Prostate gland (tissue), 2 donors: ENCODE results near the gene PDZD4. TPM values are rescaled to one million over a fixed set of nuclear protein-coding genes. Genes with fewer than 3 reads are reported as not detected.

Source experiments
- DNase-seq: peaks from one replicate; pipeline ENCODE4 v3.0.0-alpha.2; 2019; ENCODE audit warnings: low spot score
- H3K27ac ChIP-seq, 2 donors: fragments of 200-600 bp; sonication (generic); 2 replicates each; pipeline ENCODE4 v1.5.1; 2017 to 2019
- H3K27me3 ChIP-seq: fragments of 200-600 bp; sonication (generic); replicated peaks from 2 replicates; pipeline ENCODE4 v1.5.1; 2019; ENCODE audit not compliant: insufficient read depth
- H3K36me3 ChIP-seq, 2 donors: fragments of 200-600 bp; sonication (generic); 1 replicate in 1 of 2; 2 replicates in 1 of 2; pipeline versions ENCODE4 v1.5.1 to v1.8.1; 2017 to 2019
- H3K4me1 ChIP-seq: fragments of 200-600 bp; sonication (generic); replicated peaks from 2 replicates; pipeline ENCODE4 v1.5.1; 2019
- H3K4me3 ChIP-seq, 2 donors: fragments of 200-600 bp; sonication (generic); 2 replicates each; pipeline ENCODE4 v1.5.1; 2017 to 2019
- H3K9me3 ChIP-seq: fragments of 200-600 bp; sonication (generic); 2 replicates; pipeline ENCODE4 v1.5.1; 2017
- POLR2A ChIP-seq: fragments of 450-650 bp; IDR thresholded peaks from one replicate; pipeline ENCODE4 v1.6.1; 2016; ENCODE audit warnings: antibody characterized with exemption, mild to moderate bottlenecking
- POLR2AphosphoS5 ChIP-seq: sonication (generic); formaldehyde crosslinking; IDR thresholded peaks from one replicate; pipeline ENCODE4 v1.6.1; 2017; ENCODE audit warnings: antibody characterized with exemption
- WGBS: methylation state at CpG from one replicate; pipeline ENCODE4 v1.1.5; 2018; 5-methylcytosine and 5-hydroxymethylcytosine counted together
- intact Hi-C: fragments of 100-400 bp; cut with DNase I; formaldehyde crosslinking; loops from one replicate; pipeline ENCODE4 v1.14.2; 2022
- total RNA-seq, 2 donors: library from RNA; depleted of rRNA; stranded (reverse); fragments of >200 nt; gene quantifications; one replicate each; pipeline ENCODE4 v1.1.0, GENCODE V29; 2016
- TF ChIP-seq, protein P1 (sequence below), 4 experiments: fragments of 200-600 bp in 2 of 4; fragments of 450-650 bp in 2 of 4; sonication (generic) in 2 of 4; IDR thresholded peaks; 1 replicate in 3 of 4; 2 replicates in 1 of 4; pipeline ENCODE4 v1.5.1; 2016 to 2019; ENCODE audit warnings: antibody characterized with exemption in 4 of 4, mild to moderate bottlenecking in 2 of 4, moderate library complexity in 2 of 4

Gene PDZD4
- total RNA-seq, 2 donors from 2014 or later = 7.2 to 16.8 TPM

- TF ChIP-seq POLR2AphosphoS5 (no peak), POLR2A (no peak)
- TF ChIP-seq, protein P1, sequence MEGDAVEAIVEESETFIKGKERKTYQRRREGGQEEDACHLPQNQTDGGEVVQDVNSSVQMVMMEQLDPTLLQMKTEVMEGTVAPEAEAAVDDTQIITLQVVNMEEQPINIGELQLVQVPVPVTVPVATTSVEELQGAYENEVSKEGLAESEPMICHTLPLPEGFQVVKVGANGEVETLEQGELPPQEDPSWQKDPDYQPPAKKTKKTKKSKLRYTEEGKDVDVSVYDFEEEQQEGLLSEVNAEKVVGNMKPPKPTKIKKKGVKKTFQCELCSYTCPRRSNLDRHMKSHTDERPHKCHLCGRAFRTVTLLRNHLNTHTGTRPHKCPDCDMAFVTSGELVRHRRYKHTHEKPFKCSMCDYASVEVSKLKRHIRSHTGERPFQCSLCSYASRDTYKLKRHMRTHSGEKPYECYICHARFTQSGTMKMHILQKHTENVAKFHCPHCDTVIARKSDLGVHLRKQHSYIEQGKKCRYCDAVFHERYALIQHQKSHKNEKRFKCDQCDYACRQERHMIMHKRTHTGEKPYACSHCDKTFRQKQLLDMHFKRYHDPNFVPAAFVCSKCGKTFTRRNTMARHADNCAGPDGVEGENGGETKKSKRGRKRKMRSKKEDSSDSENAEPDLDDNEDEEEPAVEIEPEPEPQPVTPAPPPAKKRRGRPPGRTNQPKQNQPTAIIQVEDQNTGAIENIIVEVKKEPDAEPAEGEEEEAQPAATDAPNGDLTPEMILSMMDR (IDR thresholded peaks at IDR 0.05) = no peak
- H3K4me1 ChIP-seq = no peaks in the 10 kb centered on the region
- WGBS = 78% methylated on average over 16 of the region's 17 CpGs
- no peaks in the 10 kb centered on the region for H3K36me3 ChIP-seq
- H3K9me3 ChIP-seq = no peaks in the 10 kb centered on the region
- DNase-seq = no peak
- no peaks in the 10 kb centered on the region for H3K27me3 ChIP-seq
- H3K27ac ChIP-seq = no peak overlapping the region
- H3K4me3 ChIP-seq = no peak overlapping the region
- intact Hi-C loops = no loop called here
These were observed 39.1 kb downstream of the PDZD4 start for GRCh38 chrX:153791104-153791852.

DNA sequence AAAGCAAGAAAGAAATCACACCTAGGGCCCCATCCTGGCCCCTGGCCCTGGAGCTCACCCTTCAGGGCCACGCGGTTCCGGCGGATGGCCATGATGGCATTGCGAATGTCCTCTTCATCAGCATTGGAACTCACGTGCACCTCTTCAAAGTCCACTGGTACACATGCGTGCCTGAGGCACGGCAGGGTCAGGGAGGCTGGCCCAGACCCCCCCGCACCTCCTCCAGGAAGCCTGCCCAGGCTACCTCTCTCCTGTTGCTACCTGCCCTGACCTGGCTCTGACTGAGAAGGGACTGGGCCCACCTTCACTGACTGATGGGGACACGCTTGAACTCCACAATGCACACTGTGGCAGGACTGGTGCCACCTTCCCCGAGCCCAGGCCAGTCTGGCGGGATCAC, 40.7 kb downstream of the PDZD4 start:
- 92% methylated on average over 9 of the region's 12 CpGs for WGBS
- no peak overlapping the region for H3K4me3 ChIP-seq
- H3K9me3 ChIP-seq = no peaks in the 10 kb centered on the region
- no peak for DNase-seq
- TF ChIP-seq POLR2AphosphoS5 (no peak), POLR2A (no peak)
- TF ChIP-seq, protein P1 (IDR thresholded peaks at IDR 0.05) = no peak
- intact Hi-C loops = no loop called here
- no peaks in the 10 kb centered on the region for H3K36me3 ChIP-seq
- no peak overlapping the region for H3K27ac ChIP-seq
- no peaks in the 10 kb centered on the region for H3K4me1 ChIP-seq
- H3K27me3 ChIP-seq = no peaks in the 10 kb centered on the region

GRCh38 chrX:153786669-153787068, 43.7 kb downstream of the PDZD4 start:
- Histone ChIP-seq H3K4me1 (no peaks in the 10 kb centered on the region), H3K4me3 (no peak overlapping the region), H3K27me3 (no peaks in the 10 kb centered on the region), H3K27ac (no peak overlapping the region), H3K9me3 (no peaks in the 10 kb centered on the region), H3K36me3 (no peaks in the 10 kb centered on the region)
- no peak for DNase-seq
- TF ChIP-seq POLR2A (no peak), POLR2AphosphoS5 (no peak)
- TF ChIP-seq, protein P1 (IDR thresholded peaks at IDR 0.05) = no peak
- WGBS = 80% methylated on average over 12 of the region's 15 CpGs
- intact Hi-C loops = no loop called here

DNA sequence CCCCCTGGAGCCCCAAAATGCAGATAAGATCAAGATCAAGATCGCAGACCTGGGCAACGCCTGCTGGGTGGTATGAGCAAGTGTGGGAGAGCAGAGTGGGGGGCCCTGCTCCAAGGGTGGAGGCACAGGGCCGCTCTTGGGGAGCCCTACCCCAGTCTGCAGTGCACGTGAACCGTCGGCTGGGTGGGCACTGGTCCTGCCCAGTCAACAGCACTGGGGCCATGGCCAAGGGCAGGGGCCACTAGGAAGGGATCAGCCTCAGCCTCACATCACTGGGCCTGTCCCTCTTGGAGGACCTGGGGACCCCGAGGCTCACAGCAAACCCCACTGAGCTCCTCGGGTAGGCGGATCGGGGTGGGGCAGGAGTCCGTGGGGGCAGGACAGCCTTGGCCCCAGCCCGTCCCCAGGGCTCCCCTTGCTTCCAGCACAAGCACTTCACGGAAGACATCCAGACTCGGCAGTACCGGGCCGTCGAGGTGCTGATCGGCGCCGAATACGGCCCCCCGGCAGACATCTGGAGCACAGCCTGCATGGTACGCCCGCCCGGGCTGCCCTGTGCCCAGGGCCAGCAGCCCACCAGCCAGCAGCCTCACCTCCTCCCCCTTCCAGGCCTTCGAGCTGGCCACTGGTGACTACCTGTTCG, 45.9 kb downstream of the PDZD4 start:
- H3K9me3 ChIP-seq = no peaks in the 10 kb centered on the region
- no peaks in the 10 kb centered on the region for H3K36me3 ChIP-seq
- DNase-seq = no peak
- no peak overlapping the region for H3K27ac ChIP-seq
- 89% methylated on average over 24 of the region's 27 CpGs for WGBS
- no peak overlapping the region for H3K4me3 ChIP-seq
- intact Hi-C loops = no loop called here
- TF ChIP-seq POLR2AphosphoS5 (no peak), POLR2A (no peak)
- TF ChIP-seq, protein P1 (IDR thresholded peaks at IDR 0.05) = no peak
- no peaks in the 10 kb centered on the region for H3K4me1 ChIP-seq
- no peaks in the 10 kb centered on the region for H3K27me3 ChIP-seq
